Left forelimb (tissue), 1 donor: ENCODE measurements around the gene TAS2R14.

Experiments used
- DNase-seq: peaks from one replicate; pipeline ENCODE4 v3.0.0-alpha.2; 2018; ENCODE audit warnings: low spot score

TAS2R14 gene

GRCh38 chr12:10939163-10939562 is at the start of gene TAS2R14:
Gene TAS2R14 (minus strand): TSS chr12:10939263. CDS start chr12:10939207, 56 bp downstream.
- DNase-seq, result no peak

- DNase-seq, result no peak
Measured at GRCh38 chr12:10986812-10987211, 47.7 kb upstream of the TAS2R14 start, which contains the start of gene TAS2R50. Gene TAS2R50 (minus strand): TSS chr12:10986912. CDS start chr12:10986860, 52 bp downstream.

GRCh38 chr12:10982244-10982643 is 43.2 kb upstream of the TAS2R14 start:
- DNase-seq, result no peak

- no peak for DNase-seq
Measured at GRCh38 chr12:10974965-10975364, 35.9 kb upstream of the TAS2R14 start.

GRCh38 chr12:10968765-10969456 is 29.8 kb upstream of the TAS2R14 start:
- no peak for DNase-seq

GRCh38 chr12:10967409-10967808 is 28.3 kb upstream of the TAS2R14 start:
- no peak for DNase-seq

GRCh38 chr12:10966314-10966713 is 27.3 kb upstream of the TAS2R14 start:
- DNase-seq, result no peak

GRCh38 chr12:10965476-10965875 is 26.4 kb upstream of the TAS2R14 start:
- DNase-seq, result no peak

- DNase-seq, result no peak
Measured at GRCh38 chr12:10960211-10960610, 21.1 kb upstream of the TAS2R14 start.

GRCh38 chr12:10959804-10960203 is 20.7 kb upstream of the TAS2R14 start:
- DNase-seq, result no peak

- DNase-seq, result no peak
Measured at GRCh38 chr12:10957741-10958140, 18.7 kb upstream of the TAS2R14 start.

- DNase-seq, result no peak
Measured at GRCh38 chr12:10956085-10956484, 17.0 kb upstream of the TAS2R14 start.

- DNase-seq, result no peak
Measured at GRCh38 chr12:10952645-10953044, 13.6 kb upstream of the TAS2R14 start.

- no peak for DNase-seq
Measured at GRCh38 chr12:10943167-10943566, 4.1 kb upstream of the TAS2R14 start.

- DNase-seq, result no peak
Measured at GRCh38 chr12:10941916-10942607, 3.0 kb upstream of the TAS2R14 start.

GRCh38 chr12:10941369-10941768 is 2.3 kb upstream of the TAS2R14 start:
- DNase-seq, result no peak

GRCh38 chr12:10940389-10940788 is 1.3 kb upstream of the TAS2R14 start:
- no peak for DNase-seq

- DNase-seq, result no peak
Measured at GRCh38 chr12:10936506-10936905, 2.6 kb downstream of the TAS2R14 start.

- no peak for DNase-seq
Measured at GRCh38 chr12:10928746-10929286, 10.2 kb downstream of the TAS2R14 start, which contains the start of gene PRH2. Gene PRH2 (plus strand): TSS chr12:10929236. CDS start chr12:10929274, 38 bp downstream.

- no peak for DNase-seq
Measured at GRCh38 chr12:10926269-10926668, 12.8 kb downstream of the TAS2R14 start.

- DNase-seq, result no peak
Measured at GRCh38 chr12:10919809-10920208, 19.3 kb downstream of the TAS2R14 start.

GRCh38 chr12:10910380-10910779 is 28.7 kb downstream of the TAS2R14 start:
- no peak for DNase-seq

- DNase-seq, result no peak
Measured at GRCh38 chr12:10909462-10909861, 29.6 kb downstream of the TAS2R14 start, which contains the start of gene TAS2R13. Gene TAS2R13 (minus strand): TSS chr12:10909562. CDS start chr12:10909298, 264 bp downstream.
